Fibroblast of mammary gland (primary cell): Measurements from ENCODE around the gene ARL6IP4.

Experiments
- DNase-seq: peaks from one replicate; pipeline ENCODE4 v3.0.0-alpha.2; 2010; ENCODE audit warnings: low read depth
- H3K4me3 ChIP-seq: 2 replicates; pipeline ENCODE4 v1.5.1; 2011; ENCODE audit warnings: low read depth, mild to moderate bottlenecking, low read length, moderate library complexity; ENCODE audit not compliant: control insufficient read depth
- TF ChIP-seq, protein P1 (sequence below): conservative IDR thresholded peaks from 2 replicates; pipeline ENCODE4 v1.5.1; 2011; ENCODE audit warnings: low read depth, low read length, inconsistent platforms; ENCODE audit not compliant: control insufficient read depth, insufficient read depth

The ARL6IP4 gene

DNA sequence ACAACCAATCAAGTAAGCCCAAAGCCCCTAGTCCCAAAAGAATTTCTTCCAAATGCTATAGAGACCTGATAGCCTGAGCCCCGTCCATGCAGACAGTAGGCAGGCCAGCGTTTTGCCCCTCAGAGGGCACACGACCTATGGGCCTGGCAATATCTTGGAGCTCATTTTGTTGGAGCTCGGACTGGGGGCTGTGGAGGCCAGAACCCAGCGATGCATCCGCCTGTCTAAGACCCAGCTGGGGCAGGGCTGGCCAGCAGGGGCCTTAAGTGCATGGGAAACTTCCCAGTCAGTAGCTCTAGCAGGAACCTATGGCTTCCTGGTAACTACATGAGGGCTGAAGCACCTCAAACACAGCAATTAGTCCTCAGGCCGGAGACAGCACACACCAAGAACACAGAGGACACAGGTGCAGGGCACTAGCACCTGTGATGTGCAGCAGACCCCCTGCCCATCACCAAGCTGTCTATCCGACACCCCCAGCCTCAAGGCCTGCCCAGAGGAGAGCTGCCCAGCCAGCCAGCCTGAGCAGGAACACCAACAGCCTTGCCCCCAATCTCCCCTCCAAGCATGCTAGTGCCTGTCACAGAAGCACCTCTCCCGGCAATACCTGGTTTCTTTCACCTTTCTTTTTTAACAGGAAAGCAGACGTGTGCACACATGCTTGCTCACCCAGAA is 50.8 kb downstream of the ARL6IP4 start:
- TF ChIP-seq, protein P1, sequence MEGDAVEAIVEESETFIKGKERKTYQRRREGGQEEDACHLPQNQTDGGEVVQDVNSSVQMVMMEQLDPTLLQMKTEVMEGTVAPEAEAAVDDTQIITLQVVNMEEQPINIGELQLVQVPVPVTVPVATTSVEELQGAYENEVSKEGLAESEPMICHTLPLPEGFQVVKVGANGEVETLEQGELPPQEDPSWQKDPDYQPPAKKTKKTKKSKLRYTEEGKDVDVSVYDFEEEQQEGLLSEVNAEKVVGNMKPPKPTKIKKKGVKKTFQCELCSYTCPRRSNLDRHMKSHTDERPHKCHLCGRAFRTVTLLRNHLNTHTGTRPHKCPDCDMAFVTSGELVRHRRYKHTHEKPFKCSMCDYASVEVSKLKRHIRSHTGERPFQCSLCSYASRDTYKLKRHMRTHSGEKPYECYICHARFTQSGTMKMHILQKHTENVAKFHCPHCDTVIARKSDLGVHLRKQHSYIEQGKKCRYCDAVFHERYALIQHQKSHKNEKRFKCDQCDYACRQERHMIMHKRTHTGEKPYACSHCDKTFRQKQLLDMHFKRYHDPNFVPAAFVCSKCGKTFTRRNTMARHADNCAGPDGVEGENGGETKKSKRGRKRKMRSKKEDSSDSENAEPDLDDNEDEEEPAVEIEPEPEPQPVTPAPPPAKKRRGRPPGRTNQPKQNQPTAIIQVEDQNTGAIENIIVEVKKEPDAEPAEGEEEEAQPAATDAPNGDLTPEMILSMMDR = no peak
- no peak overlapping the region for H3K4me3 ChIP-seq
- DNase-seq = no peak
